GM18526 (cell line): Measurements from ENCODE around the gene TRIM40.

Experiments used
- POLR2A ChIP-seq: IDR thresholded peaks from 3 replicates; pipeline ENCODE4 v1.6.1; 2011; ENCODE audit not compliant: insufficient read length; ENCODE audit errors: extremely low read depth

TRIM40 gene

GRCh38 chr6:30135757-30136156 is at the start of gene TRIM40:
TSS of gene TRIM40 (plus strand) at chr6:30136140. CDS start at chr6:30137037, 897 bp downstream.
- TF ChIP-seq POLR2A: no peak

- TF ChIP-seq POLR2A: no peak
Observed at GRCh38 chr6:30087876-30088275, 48.1 kb upstream of the TRIM40 start.

GRCh38 chr6:30091577-30092381 is 44.2 kb upstream of the TRIM40 start:
- no peak for TF ChIP-seq POLR2A

GRCh38 chr6:30092852-30093543 is 42.9 kb upstream of the TRIM40 start:
- TF ChIP-seq POLR2A: no peak

- no peak for TF ChIP-seq POLR2A
Observed at GRCh38 chr6:30093951-30094661, 41.8 kb upstream of the TRIM40 start.

- no peak for TF ChIP-seq POLR2A
Observed at GRCh38 chr6:30096829-30097228, 39.1 kb upstream of the TRIM40 start.

- TF ChIP-seq POLR2A: no peak
Observed at GRCh38 chr6:30097902-30098768, 37.8 kb upstream of the TRIM40 start.

- no peak for TF ChIP-seq POLR2A
Observed at GRCh38 chr6:30100154-30100553, 35.8 kb upstream of the TRIM40 start.

GRCh38 chr6:30100585-30101443 is 35.1 kb upstream of the TRIM40 start:
- no peak for TF ChIP-seq POLR2A

- no peak for TF ChIP-seq POLR2A
Observed at GRCh38 chr6:30101444-30102413, 34.2 kb upstream of the TRIM40 start.

- TF ChIP-seq POLR2A: no peak
Observed at GRCh38 chr6:30102414-30102969, 33.4 kb upstream of the TRIM40 start.
